ENCODE results near the gene FAM234B. TPM values are rescaled to one million over a fixed set of nuclear protein-coding genes. Genes with fewer than 3 reads are reported as not detected.
"Not testable (repeated sequence)": the region's sequence is repeated elsewhere in the genome, so short reads cannot be mapped to it uniquely, and the experiment has no call there.

FAM234B gene
- total RNA-seq, 1 donor: 3.3 TPM

GRCh38 chr12:13028825-13029570 lies 15.2 kb upstream of the FAM234B start:
- no peak overlapping the region for H3K4me3 ChIP-seq (ENCODE audit: low read depth, low read length)
- no peak for TF ChIP-seq CTCF (IDR thresholded peaks at IDR 0.05; ENCODE audit: insufficient read depth, low read length)
- no peak for DNase-seq (ENCODE audit: low read depth)

GRCh38 chr12:13030541-13031291 lies 13.5 kb upstream of the FAM234B start:
- no peak for DNase-seq (ENCODE audit: low read depth)
- H3K4me3 ChIP-seq (ENCODE audit: low read depth, low read length): no peak overlapping the region
- TF ChIP-seq CTCF (IDR thresholded peaks at IDR 0.05; ENCODE audit: insufficient read depth, low read length): no peak

GRCh38 chr12:13032164-13032563 lies 12.0 kb upstream of the FAM234B start:
- TF ChIP-seq CTCF (IDR thresholded peaks at IDR 0.05; ENCODE audit: insufficient read depth, low read length): no peak
- no peak for DNase-seq (ENCODE audit: low read depth)
- H3K4me3 ChIP-seq (ENCODE audit: low read depth, low read length): no peak overlapping the region

- peak; percentile 17 for DNase-seq (ENCODE audit: low read depth)
- no peak overlapping the region for H3K4me3 ChIP-seq (ENCODE audit: low read depth, low read length)
- no peak for TF ChIP-seq CTCF (IDR thresholded peaks at IDR 0.05; ENCODE audit: insufficient read depth, low read length)
Measured at GRCh38 chr12:13033476-13033875, 10.7 kb upstream of the FAM234B start.

- not testable (repeated sequence) for H3K4me3 ChIP-seq (ENCODE audit: low read depth, low read length); DNase-seq (ENCODE audit: low read depth)
Measured at GRCh38 chr12:13035335-13035734, 8.8 kb upstream of the FAM234B start.

- H3K4me3 ChIP-seq (ENCODE audit: low read depth, low read length): no peak overlapping the region
- no peak for DNase-seq (ENCODE audit: low read depth)
- no peak for TF ChIP-seq CTCF (IDR thresholded peaks at IDR 0.05; ENCODE audit: insufficient read depth, low read length)
Measured at GRCh38 chr12:13036881-13037280, 7.3 kb upstream of the FAM234B start.

- no peak for TF ChIP-seq CTCF (IDR thresholded peaks at IDR 0.05; ENCODE audit: insufficient read depth, low read length)
- peak; percentile 87 for DNase-seq (ENCODE audit: low read depth)
- no peak overlapping the region for H3K4me3 ChIP-seq (ENCODE audit: low read depth, low read length)
Measured at GRCh38 chr12:13038491-13039161, 5.6 kb upstream of the FAM234B start.
